ENCODE data around the gene TMEM52. TPM values are rescaled to one million over a fixed set of nuclear protein-coding genes. Genes with fewer than 3 reads are reported as not detected.

Gene TMEM52
- total and polyA plus RNA-seq, 2 of the 13 experiments (the other 11 are each of a cell fraction or from before 2014, with no cell fraction given) = 13.2 to 18.7 TPM

- TF ChIP-seq NKX3-1 (CRISPR knock-in tag; IDR thresholded peaks at IDR 0.05) = no peak
- TF ChIP-seq RORA (CRISPR knock-in tag; IDR thresholded peaks at IDR 0.05) = no peak
- TF ChIP-seq ZNF644 (CRISPR knock-in tag; IDR thresholded peaks at IDR 0.05; ENCODE audit: low read depth) = no peak
- TF ChIP-seq POGZ (CRISPR knock-in tag; IDR thresholded peaks at IDR 0.05) = peak; percentile 29; the same call in 1 of the 2 replicates
- TF ChIP-seq ZSCAN12 (CRISPR knock-in tag; IDR thresholded peaks at IDR 0.05) = no peak
- TF ChIP-seq ZNF768 (CRISPR knock-in tag; IDR thresholded peaks at IDR 0.05) = 0 out of 2 replicates have a peak, but pooled peaks have one; percentile 11
- no peak for TF ChIP-seq PRDM4 (CRISPR knock-in tag; IDR thresholded peaks at IDR 0.05; ENCODE audit: borderline replicate concordance)
- peak; percentile 59 for TF ChIP-seq ZNF687 (CRISPR knock-in tag; IDR thresholded peaks at IDR 0.05)
- no peak for TF ChIP-seq ARNT2 (CRISPR knock-in tag; IDR thresholded peaks at IDR 0.05; ENCODE audit: low read depth)
- TF ChIP-seq RXRA (CRISPR knock-in tag; IDR thresholded peaks at IDR 0.05) = peak; percentile 49; the same call in 1 of the 2 replicates
- no peak for TF ChIP-seq SRSF4 (IDR thresholded peaks at IDR 0.05; ENCODE audit: low read depth, low read length, poor library complexity, severe bottlenecking)
- TF ChIP-seq ZNF546 (CRISPR knock-in tag; conservative IDR thresholded peaks at IDR 0.05) = no peak
- TF ChIP-seq GABPB1 (CRISPR knock-in tag; IDR thresholded peaks at IDR 0.05) = peak; percentile 13; the same call in 1 of the 2 replicates
- 0 out of 2 replicates have a peak, but pooled peaks have one; percentile 26 for TF ChIP-seq ZFX (CRISPR knock-in tag; IDR thresholded peaks at IDR 0.05; ENCODE audit: low read depth)
- no peak for TF ChIP-seq ZNF431 (CRISPR knock-in tag; IDR thresholded peaks at IDR 0.05; ENCODE audit: borderline replicate concordance, low read depth)
- TF ChIP-seq HNRNPL (IDR thresholded peaks at IDR 0.05; ENCODE audit: low read depth, low read length) = 0 out of 2 replicates have a peak, but pooled peaks have one; percentile 37
- TF ChIP-seq TBX2 (CRISPR knock-in tag; IDR thresholded peaks at IDR 0.05; ENCODE audit: borderline replicate concordance) = peak; percentile 53; the same call in 1 of the 2 replicates
- TF ChIP-seq ZNF503 (CRISPR knock-in tag; IDR thresholded peaks at IDR 0.05) = no peak
- no peak for TF ChIP-seq ZBTB7B (CRISPR knock-in tag; IDR thresholded peaks at IDR 0.05)
- TF ChIP-seq ZNF263 (CRISPR knock-in tag; IDR thresholded peaks at IDR 0.05) = no peak
- no peak for TF ChIP-seq KDM3A (CRISPR knock-in tag; IDR thresholded peaks at IDR 0.05; ENCODE audit: low read depth)
- no peak for TF ChIP-seq ZNF7 (CRISPR knock-in tag; IDR thresholded peaks at IDR 0.05)
Measured at GRCh38 chr1:1914101-1914970, 4.7 kb downstream of the TMEM52 start (continued).
